GM23338 (cell line): Measurements from ENCODE around the gene ISG20. TPM values are rescaled to one million over a fixed set of nuclear protein-coding genes. Genes with fewer than 3 reads are reported as not detected.

Experiments used
- ATAC-seq: fragments of 200-7000 bp; cut with Tn5 transposase; 3 replicates; pipeline ENCODE4 v1.9.1; 2020
- DNase-seq: peaks from one replicate; pipeline ENCODE4 v3.0.0-alpha.2; 2015; ENCODE audit warnings: low spot score
- H2AFZ ChIP-seq: fragments of 200-600 bp; sonication (generic); 2 replicates; pipeline ENCODE4 v1.8.0; 2016; ENCODE audit warnings: antibody characterized with exemption, mild to moderate bottlenecking, moderate library complexity
- H3F3A ChIP-seq: fragments of 200-600 bp; sonication (generic); replicated peaks from 2 replicates; pipeline ENCODE4 v1.8.0; 2017; ENCODE audit warnings: antibody characterized with exemption, mixed run types, low read depth
- H3K27ac ChIP-seq: fragments of 200-600 bp; sonication (generic); 2 replicates; pipeline ENCODE4 v1.6.1; 2016; ENCODE audit warnings: low read depth
- H3K27me3 ChIP-seq: fragments of 200-600 bp; sonication (generic); 2 replicates; pipeline ENCODE4 v1.8.0; 2016; ENCODE audit warnings: mild to moderate bottlenecking, mixed run types, moderate library complexity; ENCODE audit not compliant: insufficient read depth
- H3K36me3 ChIP-seq: fragments of 200-600 bp; sonication (generic); 2 replicates; pipeline ENCODE4 v1.8.0; 2016; ENCODE audit warnings: mild to moderate bottlenecking; ENCODE audit not compliant: insufficient read depth
- H3K4me1 ChIP-seq: fragments of 200-600 bp; sonication (generic); 2 replicates; pipeline ENCODE4 v1.8.0; 2016; ENCODE audit warnings: mild to moderate bottlenecking, moderate library complexity; ENCODE audit not compliant: insufficient read depth
- H3K4me2 ChIP-seq: fragments of 200-600 bp; sonication (generic); 2 replicates; pipeline ENCODE4 v1.7.1; 2017; ENCODE audit warnings: mixed run types
- H3K4me3 ChIP-seq: fragments of 200-600 bp; sonication (generic); 2 replicates; pipeline ENCODE4 v1.6.1; 2016; ENCODE audit warnings: mixed run types
- H3K79me2 ChIP-seq: fragments of 200-600 bp; sonication (generic); replicated peaks from 2 replicates; pipeline ENCODE4 v1.8.0; 2017; ENCODE audit warnings: mild to moderate bottlenecking; ENCODE audit not compliant: insufficient read depth
- H3K9me2 ChIP-seq: fragments of 200-600 bp; sonication (generic); 2 replicates; pipeline ENCODE4 v1.8.0; 2017; ENCODE audit not compliant: insufficient read depth
- H4K20me1 ChIP-seq: fragments of 200-600 bp; sonication (generic); replicated peaks from 2 replicates; pipeline ENCODE4 v1.8.0; 2017; ENCODE audit warnings: mild to moderate bottlenecking; ENCODE audit not compliant: insufficient read depth
- H3K27ac Mint-ChIP-seq: 2 replicates; pipeline ENCODE4 v1.8.0; 2020; ENCODE audit warnings: inconsistent platforms, mild to moderate bottlenecking, moderate library complexity, mixed read lengths
- H3K27me3 Mint-ChIP-seq: 3 replicates; pipeline ENCODE4 v1.8.0; 2022; ENCODE audit warnings: low read depth, mild to moderate bottlenecking, moderate library complexity, mixed read lengths, inconsistent platforms; ENCODE audit not compliant: insufficient read depth, poor library complexity
- H3K36me3 Mint-ChIP-seq: 3 replicates; pipeline ENCODE4 v1.8.0; 2021; ENCODE audit warnings: low read depth, mild to moderate bottlenecking, inconsistent platforms, moderate library complexity, mixed read lengths
- H3K4me1 Mint-ChIP-seq: 3 replicates; pipeline ENCODE4 v1.8.0; 2020; ENCODE audit warnings: mild to moderate bottlenecking, inconsistent platforms, mixed read lengths
- H3K4me3 Mint-ChIP-seq: 3 replicates; pipeline ENCODE4 v1.8.0; 2021; ENCODE audit warnings: moderate library complexity, mild to moderate bottlenecking, inconsistent platforms, mixed read lengths
- H3K9me3 Mint-ChIP-seq: 3 replicates; pipeline ENCODE4 v1.8.0; 2020; ENCODE audit warnings: moderate library complexity, mild to moderate bottlenecking, inconsistent platforms, mixed read lengths
- ETS1 ChIP-seq: IDR thresholded peaks from 2 replicates; pipeline ENCODE4 v1.6.1; 2016; ENCODE audit warnings: antibody characterized with exemption
- EZH2 ChIP-seq: fragments of 200-600 bp; sonication (generic); IDR thresholded peaks from one replicate; pipeline ENCODE4 v1.8.0; 2017; ENCODE audit warnings: antibody characterized with exemption, mild to moderate bottlenecking, low read depth; ENCODE audit not compliant: unreplicated experiment
- EZH2phosphoT487 ChIP-seq: fragments of 200-600 bp; sonication (generic); IDR thresholded peaks from one replicate; pipeline ENCODE4 v1.8.1; 2018; ENCODE audit warnings: antibody characterized with exemption; ENCODE audit not compliant: unreplicated experiment
- JUNB ChIP-seq: IDR thresholded peaks from one replicate; pipeline ENCODE4 v1.6.1; 2016; ENCODE audit warnings: antibody characterized with exemption; ENCODE audit not compliant: unreplicated experiment
- NANOG ChIP-seq: IDR thresholded peaks from 2 replicates; pipeline ENCODE4 v1.6.1; 2016; ENCODE audit warnings: antibody characterized with exemption, borderline replicate concordance
- POLR2AphosphoS5 ChIP-seq: IDR thresholded peaks from 2 replicates; pipeline ENCODE4 v1.6.1; 2016; ENCODE audit warnings: antibody characterized with exemption, low read depth
- REST ChIP-seq: IDR thresholded peaks from one replicate; pipeline ENCODE4 v1.6.1; 2018; ENCODE audit warnings: antibody characterized with exemption; ENCODE audit not compliant: unreplicated experiment
- STAT1 ChIP-seq: IDR thresholded peaks from one replicate; pipeline ENCODE4 v1.6.1; 2016; ENCODE audit warnings: antibody characterized with exemption; ENCODE audit not compliant: unreplicated experiment
- ZNF114 ChIP-seq: fragments of 250-450 bp; sonication (Bioruptor Pico); IDR thresholded peaks from 2 replicates; pipeline ENCODE4 v1.5.0; 2020; ENCODE audit warnings: mild to moderate bottlenecking, moderate library complexity
- ZNF331 ChIP-seq: fragments of 250-450 bp; sonication (Bioruptor Pico); IDR thresholded peaks from 2 replicates; pipeline ENCODE4 v1.5.0; 2020; ENCODE audit warnings: low read depth, mild to moderate bottlenecking, moderate library complexity
- polyA plus RNA-seq: library from polyadenylated mRNA; unstranded; fragments of >200 nt; fragmentation: Nextera tagmentation; extraction: Ambion mirVana; gene quantifications from 2 replicates; pipeline ENCODE4 v1.2.1, GENCODE V29; 2016
- total RNA-seq: library from RNA; depleted of rRNA; stranded (reverse); fragments of >200 nt; shearing (Covaris generic); gene quantifications from 2 replicates; pipeline ENCODE4 v1.2.3, GENCODE V29; 2014

ISG20 gene
- total and polyA plus RNA-seq, 2 experiments from 2014 or later: 3.2 to 3.7 TPM

- H3K4me2 ChIP-seq: no peak overlapping the region
- peaks cover 1% of the 10 kb centered on the region for H3K79me2 ChIP-seq
- no peaks in the 10 kb centered on the region for H3K36me3 ChIP-seq
- no peaks in the 10 kb centered on the region for H3K36me3 Mint-ChIP-seq
- no peak for DNase-seq
- H3K4me1 ChIP-seq: peaks cover 49% of the 10 kb centered on the region
- no peak overlapping the region for H3K4me3 Mint-ChIP-seq
- TF ChIP-seq POLR2AphosphoS5: no peak
- TF ChIP-seq NANOG: no peak
- TF ChIP-seq EZH2phosphoT487: no peak
- no peak for TF ChIP-seq ETS1
- no peak for TF ChIP-seq ZNF331 (CRISPR knock-in tag)
- no peak for TF ChIP-seq REST
- TF ChIP-seq EZH2: no peak
- no peak for TF ChIP-seq ZNF114 (CRISPR knock-in tag)
- no peak for TF ChIP-seq JUNB
- TF ChIP-seq STAT1: no peak
- peak overlapping the region; percentile 96; the same call in 1 of the 2 replicates for H3K27ac Mint-ChIP-seq
- no peak overlapping the region for H3K4me3 ChIP-seq
- peaks cover 9% of the 10 kb centered on the region for H3K27me3 ChIP-seq
- H3K27me3 Mint-ChIP-seq: peaks cover 30% of the 10 kb centered on the region
- H3K27ac ChIP-seq: peak overlapping the region; percentile 83; the same call in 1 of the 2 replicates
- ATAC-seq: no peak
- H3K4me1 Mint-ChIP-seq: peaks cover 74% of the 10 kb centered on the region
- H3K9me3 Mint-ChIP-seq: peaks cover 2% of the 10 kb centered on the region; the same call in 1 of the 3 replicates
- H3K9me2 ChIP-seq: no peaks in the 10 kb centered on the region
- 0 out of 2 replicates have a peak, but pooled peaks cover 3% of the 10 kb centered on the region for H3F3A ChIP-seq
- peak overlapping the region; percentile 9; the same call in 1 of the 2 replicates for H2AFZ ChIP-seq
- no peaks in the 10 kb centered on the region for H4K20me1 ChIP-seq
These were observed 22.6 kb upstream of the ISG20 start for GRCh38 chr15:88616240-88616639.

- peaks cover 66% of the 10 kb centered on the region for H3K4me1 Mint-ChIP-seq
- H3K9me2 ChIP-seq: no peaks in the 10 kb centered on the region
- H4K20me1 ChIP-seq: peaks cover 4% of the 10 kb centered on the region
- H3K4me2 ChIP-seq: no peak overlapping the region
- DNase-seq (no peak), ATAC-seq (no peak)
- H3K27me3 ChIP-seq: peaks cover 9% of the 10 kb centered on the region
- TF ChIP-seq REST (no peak), JUNB (no peak), NANOG (no peak), POLR2AphosphoS5 (no peak), ZNF114 (CRISPR knock-in tag) (no peak), STAT1 (no peak), EZH2phosphoT487 (no peak)
- H3K9me3 Mint-ChIP-seq: peaks cover 2% of the 10 kb centered on the region; the same call in 1 of the 3 replicates
- H3K36me3 Mint-ChIP-seq: peaks cover 8% of the 10 kb centered on the region
- peaks cover 4% of the 10 kb centered on the region; the same call in 1 of the 2 replicates for H3K36me3 ChIP-seq
- 0 out of 2 replicates have a peak overlapping the region, but pooled peaks have one; percentile 4 for H3K27ac Mint-ChIP-seq
- H3K4me1 ChIP-seq: peaks cover 40% of the 10 kb centered on the region
- peaks cover 28% of the 10 kb centered on the region for H3K27me3 Mint-ChIP-seq
- H2AFZ ChIP-seq: no peak overlapping the region
- H3K27ac ChIP-seq: no peak overlapping the region
- H3K79me2 ChIP-seq: peaks cover 10% of the 10 kb centered on the region
- no peak overlapping the region for H3K4me3 ChIP-seq
- H3K4me3 Mint-ChIP-seq: no peak overlapping the region; the same call in 2 of the 3 replicates
- 0 out of 2 replicates have a peak, but pooled peaks cover 3% of the 10 kb centered on the region for H3F3A ChIP-seq
These were observed 21.6 kb upstream of the ISG20 start for GRCh38 chr15:88617031-88617722.
